ENCODE measurements around the gene TRIM14. TPM values are rescaled to one million over a fixed set of nuclear protein-coding genes. Genes with fewer than 3 reads are reported as not detected.

The TRIM14 gene
- total and polyA plus RNA-seq, 2 of the 4 experiments (the other 2 are of a cell fraction): 3.0 to 8.5 TPM

DNA sequence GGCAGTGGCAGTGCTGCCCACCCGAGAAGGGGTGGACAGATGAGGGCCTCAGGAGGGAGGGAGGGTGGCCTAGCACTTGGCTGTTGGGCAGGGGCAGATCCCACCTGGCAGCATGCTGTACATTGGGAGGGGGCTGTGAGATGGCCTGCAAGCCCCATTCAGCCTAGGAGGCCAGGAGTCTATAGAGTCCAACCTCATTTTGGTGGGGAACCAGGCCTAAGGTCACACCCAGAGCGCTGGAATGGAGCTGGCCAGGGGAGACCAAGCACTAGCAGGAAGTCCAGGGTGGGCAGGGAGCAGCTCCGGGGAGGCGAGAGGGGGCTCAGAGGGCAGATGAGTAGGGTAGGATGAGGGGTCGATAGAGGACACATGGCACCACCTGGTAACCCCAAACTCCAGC is 22.9 kb downstream of the TRIM14 start:
- no peak overlapping the region for H4K5ac ChIP-seq (ENCODE audit: low read depth, low read length)
- no peak overlapping the region for H3K4me3 ChIP-seq (ENCODE audit: insufficient read depth, low read depth, low read length)
- no peak overlapping the region for H2AK9ac ChIP-seq (replicated peaks; ENCODE audit: low read depth, low read length, poor library complexity)
- H2BK20ac ChIP-seq (ENCODE audit: low read depth, low read length): no peak overlapping the region
- no peak overlapping the region for H3K4ac ChIP-seq (ENCODE audit: low read depth, low read length)
- no peak for DNase-seq
- H2BK120ac ChIP-seq (ENCODE audit: low read depth, low read length): no peak overlapping the region
- no peaks in the 10 kb centered on the region for H3K9me3 ChIP-seq (ENCODE audit: control insufficient read depth, insufficient read depth, low read length)
- H3K4me1 ChIP-seq (ENCODE audit: control insufficient read depth, insufficient read depth, low read length): no peaks in the 10 kb centered on the region
- intact Hi-C loops (cut with micrococcal nuclease) (no loop called here), dilution Hi-C loops (cut with HindIII; ENCODE audit: low sequenced_read_pairs, unreplicated experiment) (no loop called here), in situ Hi-C loops (cut with MboI; ENCODE audit: low sequenced_read_pairs) (no loop called here)
- ChIA-PET POLR2A (ENCODE audit: unreplicated experiment) (no interaction called here), CTCF (no interaction called here)
- no CpG with 5 or more reads among the region's 5 CpGs for WGBS, 2 experiments (ENCODE audit: extremely low coverage in 2 of 2, insufficient read length in 1 of 2)
- no peak overlapping the region for H3K56ac ChIP-seq (ENCODE audit: extremely low read depth, insufficient read depth, low read length)
- peaks cover 1% of the 10 kb centered on the region; the same call in 1 of the 2 replicates for H3K36me3 ChIP-seq (ENCODE audit: control insufficient read depth, insufficient read depth, low read length)
- H2AFZ ChIP-seq (replicated peaks; ENCODE audit: low read length, poor library complexity): no peak overlapping the region
- no peak overlapping the region for H3K4me2 ChIP-seq (ENCODE audit: low read depth, low read length)
- H3K23ac ChIP-seq (ENCODE audit: low read depth, low read length): no peak overlapping the region
- no peaks in the 10 kb centered on the region for H4K20me1 ChIP-seq (ENCODE audit: insufficient read depth, low read length)
- H3K9me1 ChIP-seq (ENCODE audit: insufficient read depth, low read length): no peaks in the 10 kb centered on the region; the same call in 1 of the 2 replicates
- H3K27ac ChIP-seq (ENCODE audit: insufficient read depth, low read length): no peak overlapping the region
- H3K9ac ChIP-seq (ENCODE audit: low read depth, low read length): no peak overlapping the region
- BruUV-seq (replicated peaks): no TSS peak
- TF ChIP-seq MXI1 (IDR thresholded peaks at IDR 0.05; ENCODE audit: borderline replicate concordance, low read depth, low read length) (no peak), NFE2L2 (IDR thresholded peaks at IDR 0.05; ENCODE audit: low read depth, low read length) (no peak), RCOR1 (IDR thresholded peaks at IDR 0.05; ENCODE audit: insufficient replicate concordance, low read length) (no peak), RAD21 (IDR thresholded peaks at IDR 0.05; ENCODE audit: low read length) (no peak), MAZ (IDR thresholded peaks at IDR 0.05; ENCODE audit: borderline replicate concordance, low read depth, low read length) (no peak), MAFK (IDR thresholded peaks at IDR 0.05; ENCODE audit: low read depth, low read length) (no peak), CHD1 (IDR thresholded peaks at IDR 0.05; ENCODE audit: low read depth, low read length) (no peak), RFX5 (IDR thresholded peaks at IDR 0.05; ENCODE audit: low read depth, low read length) (no peak), SMC3 (IDR thresholded peaks at IDR 0.05; ENCODE audit: low read depth, low read length) (no peak), POLR2A (IDR thresholded peaks at IDR 0.05; ENCODE audit: low read depth, low read length) (no peak), CEBPB (IDR thresholded peaks at IDR 0.05; ENCODE audit: low read depth, low read length) (no peak), BHLHE40 (IDR thresholded peaks at IDR 0.05; ENCODE audit: low read depth, low read length) (no peak), FOS (IDR thresholded peaks at IDR 0.05; ENCODE audit: low read depth, low read length) (no peak)
- TF ChIP-seq, protein P1, sequence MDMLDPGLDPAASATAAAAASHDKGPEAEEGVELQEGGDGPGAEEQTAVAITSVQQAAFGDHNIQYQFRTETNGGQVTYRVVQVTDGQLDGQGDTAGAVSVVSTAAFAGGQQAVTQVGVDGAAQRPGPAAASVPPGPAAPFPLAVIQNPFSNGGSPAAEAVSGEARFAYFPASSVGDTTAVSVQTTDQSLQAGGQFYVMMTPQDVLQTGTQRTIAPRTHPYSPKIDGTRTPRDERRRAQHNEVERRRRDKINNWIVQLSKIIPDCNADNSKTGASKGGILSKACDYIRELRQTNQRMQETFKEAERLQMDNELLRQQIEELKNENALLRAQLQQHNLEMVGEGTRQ (IDR thresholded peaks at IDR 0.05; ENCODE audit: low read depth, low read length): no peak
- TF ChIP-seq, protein P2, sequence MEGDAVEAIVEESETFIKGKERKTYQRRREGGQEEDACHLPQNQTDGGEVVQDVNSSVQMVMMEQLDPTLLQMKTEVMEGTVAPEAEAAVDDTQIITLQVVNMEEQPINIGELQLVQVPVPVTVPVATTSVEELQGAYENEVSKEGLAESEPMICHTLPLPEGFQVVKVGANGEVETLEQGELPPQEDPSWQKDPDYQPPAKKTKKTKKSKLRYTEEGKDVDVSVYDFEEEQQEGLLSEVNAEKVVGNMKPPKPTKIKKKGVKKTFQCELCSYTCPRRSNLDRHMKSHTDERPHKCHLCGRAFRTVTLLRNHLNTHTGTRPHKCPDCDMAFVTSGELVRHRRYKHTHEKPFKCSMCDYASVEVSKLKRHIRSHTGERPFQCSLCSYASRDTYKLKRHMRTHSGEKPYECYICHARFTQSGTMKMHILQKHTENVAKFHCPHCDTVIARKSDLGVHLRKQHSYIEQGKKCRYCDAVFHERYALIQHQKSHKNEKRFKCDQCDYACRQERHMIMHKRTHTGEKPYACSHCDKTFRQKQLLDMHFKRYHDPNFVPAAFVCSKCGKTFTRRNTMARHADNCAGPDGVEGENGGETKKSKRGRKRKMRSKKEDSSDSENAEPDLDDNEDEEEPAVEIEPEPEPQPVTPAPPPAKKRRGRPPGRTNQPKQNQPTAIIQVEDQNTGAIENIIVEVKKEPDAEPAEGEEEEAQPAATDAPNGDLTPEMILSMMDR (conservative IDR thresholded peaks at IDR 0.05; ENCODE audit: low read depth, low read length): no peak
- TF ChIP-seq, protein P3, sequence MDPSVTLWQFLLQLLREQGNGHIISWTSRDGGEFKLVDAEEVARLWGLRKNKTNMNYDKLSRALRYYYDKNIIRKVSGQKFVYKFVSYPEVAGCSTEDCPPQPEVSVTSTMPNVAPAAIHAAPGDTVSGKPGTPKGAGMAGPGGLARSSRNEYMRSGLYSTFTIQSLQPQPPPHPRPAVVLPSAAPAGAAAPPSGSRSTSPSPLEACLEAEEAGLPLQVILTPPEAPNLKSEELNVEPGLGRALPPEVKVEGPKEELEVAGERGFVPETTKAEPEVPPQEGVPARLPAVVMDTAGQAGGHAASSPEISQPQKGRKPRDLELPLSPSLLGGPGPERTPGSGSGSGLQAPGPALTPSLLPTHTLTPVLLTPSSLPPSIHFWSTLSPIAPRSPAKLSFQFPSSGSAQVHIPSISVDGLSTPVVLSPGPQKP (IDR thresholded peaks at IDR 0.05; ENCODE audit: borderline replicate concordance, low read depth, low read length): no peak
- no peak for ATAC-seq (ENCODE audit: low read depth)
- no peak overlapping the region for H4K8ac ChIP-seq (ENCODE audit: low read depth in 2 of 2, low read length in 2 of 2)
- H2AK5ac ChIP-seq (ENCODE audit: low read depth, low read length): no peak overlapping the region
- no peak overlapping the region for H2BK15ac ChIP-seq (ENCODE audit: low read depth, low read length)
- no peaks in the 10 kb centered on the region for H3K79me1 ChIP-seq (ENCODE audit: low read depth in 1 of 2, low read length in 2 of 2)
- H2BK5ac ChIP-seq (ENCODE audit: low read depth, low read length, poor library complexity, severe bottlenecking): no peak overlapping the region
- no peak overlapping the region for H3K18ac ChIP-seq (ENCODE audit: low read depth, low read length)
- no peaks in the 10 kb centered on the region for H3K27me3 ChIP-seq (ENCODE audit: control insufficient read depth, insufficient read depth, low read length)
- H4K91ac ChIP-seq (ENCODE audit: insufficient read depth, low read depth, low read length): no peak overlapping the region
- H3K14ac ChIP-seq (replicated peaks; ENCODE audit: low read depth, low read length): no peak overlapping the region

Measured in IMR-90 (cell line).